ENCODE data around the gene SUSD6.

SUSD6 gene

DNA sequence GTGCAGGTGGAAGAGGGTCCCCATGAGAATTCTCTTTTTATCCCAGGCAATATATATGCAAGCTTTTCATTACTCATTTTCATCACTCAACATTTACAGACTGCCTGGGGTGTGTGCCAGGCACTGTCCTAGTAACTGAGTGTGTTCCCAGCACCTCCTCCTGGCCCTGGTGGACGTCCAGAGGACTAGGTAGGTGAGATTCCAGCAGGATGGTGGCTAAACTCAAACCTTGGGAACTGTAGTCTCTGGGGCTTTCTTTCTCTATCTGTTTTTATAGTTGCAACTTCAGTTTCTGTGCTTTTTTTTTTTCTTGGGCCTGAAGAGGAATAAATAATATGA lies 63.8 kb downstream of the SUSD6 start:
- no peak for DNase-seq

DNA sequence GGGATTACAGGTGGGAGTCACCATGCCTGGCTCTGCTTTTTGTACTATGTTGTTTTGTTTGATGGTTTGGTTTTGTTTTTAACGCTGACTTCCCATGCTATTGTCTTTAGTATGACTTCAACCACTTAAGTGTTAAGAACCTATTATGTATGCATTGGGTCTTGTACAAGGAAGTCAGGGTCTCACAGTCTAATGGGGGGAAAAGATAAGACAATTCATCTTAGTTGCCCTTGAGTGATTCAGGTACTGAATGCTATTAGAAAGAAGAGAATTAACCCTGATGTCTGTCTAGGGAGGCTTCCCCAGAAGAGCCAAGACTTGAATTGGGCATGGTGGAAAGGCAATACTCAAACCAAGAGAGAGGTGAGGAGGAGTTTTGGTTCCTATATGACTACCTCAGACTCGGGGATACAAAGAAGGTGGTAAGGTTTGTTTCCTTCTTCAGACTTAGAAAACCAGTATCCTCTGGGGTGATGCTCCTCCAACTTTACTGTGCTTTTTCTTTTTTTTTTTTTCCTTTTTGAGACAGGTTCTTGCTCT lies 64.6 kb downstream of the SUSD6 start:
- no peak for DNase-seq

DNA sequence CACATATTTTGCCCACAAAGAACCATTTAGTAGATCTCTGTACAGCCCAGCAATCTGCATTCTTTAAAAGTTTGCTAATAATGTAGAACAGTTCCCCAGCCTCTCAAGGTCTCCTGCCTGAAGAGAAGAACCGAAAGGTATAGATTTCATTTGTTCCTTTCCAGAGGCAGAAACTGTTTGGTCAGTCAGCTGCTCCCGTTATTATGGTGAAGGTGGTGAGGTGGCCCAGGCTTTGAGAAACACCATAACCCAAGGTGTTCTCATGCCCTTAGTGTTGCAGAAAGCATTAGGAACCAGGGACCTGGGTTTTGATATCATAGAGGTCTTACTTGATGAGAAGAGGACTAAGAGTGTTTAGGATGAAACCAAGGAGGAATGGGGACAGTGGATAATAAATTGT lies 65.3 kb downstream of the SUSD6 start:
- DNase-seq, result no peak

DNA sequence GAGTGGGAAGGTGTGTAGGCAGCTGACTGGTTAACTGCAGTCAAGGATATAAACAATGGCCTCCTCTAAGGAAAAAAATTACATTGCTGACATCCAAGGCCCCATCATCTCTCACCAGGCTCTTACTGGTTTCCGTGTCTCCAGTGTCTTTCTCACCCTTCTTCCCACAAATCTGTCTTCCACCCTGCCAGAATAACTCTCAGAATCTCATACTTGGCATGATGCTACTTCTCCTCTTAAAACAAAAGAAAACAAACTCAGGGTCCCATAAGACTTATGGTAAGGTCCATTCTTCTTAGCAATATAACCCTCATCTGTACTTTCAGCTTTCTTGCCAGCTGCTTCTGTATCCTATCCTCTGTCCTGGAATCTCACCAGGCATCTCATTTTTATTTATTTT lies 68.9 kb downstream of the SUSD6 start:
- DNase-seq, result no peak

DNA sequence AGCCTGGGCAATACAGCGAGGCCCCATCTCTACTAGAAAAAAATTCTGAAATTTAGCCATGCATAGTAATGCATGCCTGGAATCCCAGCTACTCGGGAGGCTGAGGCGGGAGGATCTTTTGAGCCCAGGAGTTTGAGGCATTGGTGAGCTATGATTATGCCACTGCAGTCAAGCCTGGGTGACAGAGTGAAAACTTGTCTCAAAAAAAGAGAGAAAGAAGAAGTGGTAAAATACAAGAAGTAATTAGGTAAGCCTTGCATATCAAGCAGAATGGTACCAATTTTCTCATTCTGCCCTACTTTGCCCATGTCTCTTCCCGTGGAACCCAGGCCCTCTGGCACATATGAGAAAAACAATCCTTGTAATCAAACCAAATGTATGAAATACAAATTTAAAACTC lies 70.7 kb downstream of the SUSD6 start:
- DNase-seq, result no peak

DNA sequence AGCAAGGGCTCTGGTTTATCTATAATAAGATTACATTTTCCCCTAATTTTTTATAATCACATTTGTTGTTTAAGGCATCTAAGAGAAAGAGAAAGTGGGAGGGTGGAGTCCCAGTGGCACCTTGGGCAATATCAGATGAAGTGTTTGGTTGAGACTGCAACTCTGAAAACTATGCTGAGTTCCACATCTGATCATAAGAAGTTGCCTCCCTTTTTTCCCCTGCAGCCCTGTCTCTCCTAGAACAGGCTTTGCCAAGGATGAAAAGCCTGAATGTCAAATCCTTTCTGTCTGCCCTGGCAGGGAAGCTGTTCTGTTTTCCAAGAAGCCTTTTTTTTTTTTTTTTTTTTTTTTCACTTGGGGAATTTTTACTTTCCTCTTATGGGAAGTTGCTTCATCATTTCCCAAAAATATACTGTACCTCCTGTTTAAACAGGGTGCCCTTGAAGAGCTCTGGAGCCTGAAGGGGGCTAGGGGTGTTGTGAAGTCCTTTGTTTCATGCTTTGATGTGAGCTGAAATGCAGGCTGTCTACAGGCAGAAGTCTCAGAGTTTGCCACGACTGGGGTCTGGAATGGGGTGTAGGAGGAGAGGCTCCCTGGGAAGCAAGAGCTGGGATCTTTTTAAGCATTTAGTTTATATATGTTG lies 71.3 kb downstream of the SUSD6 start:
- DNase-seq, result no peak

DNA sequence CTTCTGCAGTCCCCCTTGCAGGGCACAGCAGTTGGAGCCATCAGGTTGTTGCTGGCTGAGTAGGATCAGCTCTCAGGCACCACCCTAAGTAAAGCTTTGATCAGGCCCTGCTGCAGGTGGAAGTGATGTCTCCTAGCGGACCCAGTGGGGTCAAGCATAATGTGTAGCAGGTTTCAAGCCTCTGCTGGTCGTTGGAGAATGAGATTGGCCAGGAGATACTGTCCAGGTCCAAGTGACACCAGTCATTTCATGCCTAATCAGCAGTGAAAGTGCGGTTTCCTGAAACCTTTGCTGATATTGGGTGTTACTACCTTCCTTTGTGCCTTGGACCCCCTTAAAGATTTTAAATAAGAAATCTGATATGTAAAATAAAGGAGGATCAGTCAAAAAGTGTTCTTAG lies 72.6 kb downstream of the SUSD6 start:
- DNase-seq, result no peak

DNA sequence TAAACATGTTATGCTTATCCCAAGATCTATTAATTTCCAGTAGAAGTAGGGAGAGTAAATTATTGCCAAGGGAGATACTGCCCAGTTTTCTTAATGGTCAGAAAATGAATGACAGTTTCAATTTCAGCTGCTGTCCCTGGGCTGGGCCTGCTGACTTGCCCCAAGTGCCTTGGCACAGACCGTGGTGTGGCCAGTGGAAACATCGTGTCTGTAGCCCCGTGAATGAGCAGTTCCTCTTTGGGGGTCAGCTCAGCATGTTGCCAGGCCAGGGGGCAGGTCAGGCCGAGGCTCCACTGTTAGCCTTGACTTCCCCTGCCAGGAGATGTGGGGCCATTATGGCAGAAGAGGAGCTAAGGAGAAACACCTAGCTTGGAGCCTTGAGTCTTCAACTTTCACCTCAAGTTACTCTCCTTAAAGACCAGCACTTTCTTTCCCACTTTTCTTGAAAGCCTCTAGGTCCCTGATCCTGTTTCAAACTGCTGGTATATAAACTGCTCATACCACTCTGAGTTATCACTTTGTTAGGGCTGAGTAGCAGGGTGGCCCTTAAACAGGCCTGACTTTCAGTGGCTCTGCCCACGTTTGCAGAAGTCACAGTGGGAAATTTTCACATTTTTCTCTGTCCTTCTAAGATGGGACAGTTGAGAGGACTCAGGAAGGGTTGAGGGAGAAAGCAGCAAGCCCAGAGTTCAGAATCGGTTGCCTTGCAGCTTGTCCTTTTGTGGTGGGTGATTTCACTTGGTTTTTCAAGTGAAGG lies 73.2 kb downstream of the SUSD6 start:
- DNase-seq, result no peak

DNA sequence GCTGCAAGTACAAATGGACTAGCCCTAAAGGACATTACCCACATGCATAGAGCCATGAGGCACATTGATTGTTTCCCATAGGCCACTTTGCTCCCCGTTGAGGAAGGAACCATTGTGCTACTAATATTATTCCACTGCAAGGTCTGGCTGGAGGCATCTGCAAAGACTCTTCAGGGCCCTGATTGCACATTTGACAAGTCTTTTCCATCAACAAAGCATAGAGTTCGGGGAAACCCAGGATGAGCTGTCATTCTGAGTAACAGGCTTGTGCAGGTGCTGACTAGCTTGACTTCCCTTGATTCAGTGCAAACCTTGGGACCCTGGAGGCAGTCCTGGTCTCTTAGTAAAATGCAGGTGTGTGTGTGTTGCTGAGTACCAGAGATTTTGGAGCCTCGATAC lies 73.8 kb downstream of the SUSD6 start:
- no peak for DNase-seq

DNA sequence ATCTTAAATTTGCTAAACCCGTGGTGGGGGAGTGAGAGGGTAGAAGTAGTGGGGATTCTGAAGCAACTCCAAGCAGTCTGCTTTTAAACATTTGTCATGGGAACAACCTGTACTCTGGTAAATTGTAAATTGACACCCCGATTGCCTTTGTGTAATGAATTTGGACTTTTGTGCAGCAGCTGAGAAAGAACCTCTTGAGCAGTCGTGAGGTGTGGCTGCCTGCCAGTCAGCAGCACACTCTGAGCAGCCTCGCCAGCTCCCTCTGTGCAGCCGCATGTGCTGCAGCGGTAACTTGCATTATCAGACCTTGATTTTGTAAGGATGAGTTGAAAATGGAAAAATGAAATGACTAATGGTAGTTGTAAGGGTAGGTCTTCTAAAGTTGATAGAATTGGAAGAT lies 74.3 kb downstream of the SUSD6 start:
- peak in 1 of 2 donors; percentile 77 for DNase-seq

DNA sequence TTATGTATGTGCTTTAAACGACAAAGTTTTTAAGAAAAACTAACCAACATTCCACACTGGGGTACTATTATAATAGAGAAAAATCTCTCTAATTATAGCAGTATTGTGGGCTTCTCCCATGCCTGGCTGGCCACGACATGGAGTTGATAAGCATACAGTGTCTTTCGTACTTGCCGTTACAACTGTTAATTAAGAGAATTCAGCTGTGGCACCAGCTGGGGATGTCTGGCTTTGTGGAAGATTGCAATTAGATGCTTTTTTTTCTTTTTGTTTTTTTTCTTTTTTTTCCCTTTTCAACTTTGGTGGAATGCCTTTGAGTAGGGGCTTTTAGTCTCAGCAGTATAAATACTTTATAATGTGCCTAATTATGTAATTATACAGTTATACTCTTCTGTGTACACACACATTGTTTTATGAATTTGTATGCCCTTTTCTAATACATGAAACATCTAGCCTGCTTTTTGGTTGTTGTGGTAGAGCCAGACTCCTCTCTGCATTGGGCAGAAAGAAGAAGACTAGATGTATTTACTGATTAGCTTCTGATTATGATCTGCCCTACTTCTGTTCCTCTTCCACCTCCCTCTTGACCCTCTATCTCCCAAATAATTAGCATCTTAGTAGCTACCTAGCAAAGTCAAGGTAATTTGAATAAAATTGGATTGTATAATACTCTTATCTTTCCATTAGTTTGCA lies 76.4 kb downstream of the SUSD6 start:
- no peak for DNase-seq

DNA sequence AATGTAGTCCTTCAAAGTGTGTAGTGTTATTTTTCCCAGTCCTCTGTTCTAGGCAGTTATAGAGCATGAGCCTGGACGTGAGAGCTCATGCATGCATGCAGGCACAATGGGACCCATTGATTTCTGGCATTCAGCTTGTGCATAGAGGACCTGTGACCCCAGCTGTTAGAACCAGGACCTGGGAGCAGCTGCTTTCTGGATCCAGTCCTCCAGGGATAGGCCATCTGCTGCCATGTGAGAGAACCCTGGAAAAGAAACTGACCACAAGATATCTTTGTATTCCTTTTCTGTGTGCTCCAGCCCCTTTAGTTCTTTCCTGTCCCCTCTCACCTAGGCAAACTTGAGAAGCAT lies 76.9 kb downstream of the SUSD6 start:
- peak; percentile 64 to 71 for DNase-seq

DNA sequence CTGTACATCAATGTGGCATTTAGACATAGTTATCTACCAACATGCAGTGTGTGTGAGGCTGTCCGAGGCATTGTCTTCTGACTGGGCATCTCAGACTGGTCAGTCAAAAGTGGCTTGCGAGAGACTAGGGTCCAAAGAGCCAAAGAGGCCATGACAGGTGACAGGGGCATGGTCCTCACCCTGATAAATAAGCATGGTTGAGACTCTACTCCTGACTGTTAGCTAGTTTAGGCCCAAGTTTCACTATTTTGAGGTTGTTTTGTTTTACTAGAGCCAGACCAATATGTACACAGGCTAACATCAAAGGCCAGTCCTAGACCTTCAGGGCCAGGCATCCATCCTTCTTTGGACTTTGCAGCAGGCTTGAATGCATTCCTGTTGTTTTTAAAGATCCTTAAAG lies 78.6 kb downstream of the SUSD6 start:
- DNase-seq, result no peak

DNA sequence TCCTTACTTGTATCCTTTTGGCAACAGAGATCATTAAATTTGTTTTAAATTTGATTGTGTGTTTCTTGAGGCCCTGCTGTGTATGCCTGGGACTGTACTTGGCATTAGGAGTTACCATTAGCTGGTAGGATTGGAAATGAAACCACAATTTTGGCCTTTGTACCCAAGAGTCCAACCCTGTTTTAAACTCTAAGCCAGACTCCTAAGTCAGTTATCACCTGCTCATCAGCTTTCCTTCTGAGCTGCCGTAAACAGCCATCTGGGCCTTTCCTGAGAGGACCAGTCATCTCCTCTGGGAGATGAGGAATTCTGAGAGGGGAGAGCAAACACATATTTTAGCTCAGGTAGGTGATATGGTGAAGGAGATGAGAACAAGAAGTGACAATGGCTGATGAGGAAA lies 81.2 kb downstream of the SUSD6 start:
- no peak for DNase-seq

DNA sequence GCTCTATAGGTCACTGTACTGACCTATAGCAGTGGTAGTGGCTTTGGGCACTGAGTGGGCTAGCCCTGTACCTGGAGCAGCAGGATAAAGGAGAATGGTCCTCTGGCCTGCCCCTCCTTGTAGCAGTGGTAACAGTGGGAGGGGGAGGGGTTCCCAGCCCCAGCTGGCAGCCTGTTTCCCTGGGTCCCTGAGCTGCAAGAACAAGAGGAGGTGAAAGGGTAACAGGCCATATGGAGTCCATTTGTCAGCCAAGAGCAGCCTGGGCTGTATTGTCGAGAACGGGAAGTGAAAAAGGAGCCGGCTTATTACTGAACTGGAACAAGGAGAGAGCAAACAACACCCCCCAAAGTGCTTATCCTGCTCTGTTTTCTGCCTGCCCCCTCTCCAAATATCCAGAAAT lies 81.7 kb downstream of the SUSD6 start:
- DNase-seq, result no peak

DNA sequence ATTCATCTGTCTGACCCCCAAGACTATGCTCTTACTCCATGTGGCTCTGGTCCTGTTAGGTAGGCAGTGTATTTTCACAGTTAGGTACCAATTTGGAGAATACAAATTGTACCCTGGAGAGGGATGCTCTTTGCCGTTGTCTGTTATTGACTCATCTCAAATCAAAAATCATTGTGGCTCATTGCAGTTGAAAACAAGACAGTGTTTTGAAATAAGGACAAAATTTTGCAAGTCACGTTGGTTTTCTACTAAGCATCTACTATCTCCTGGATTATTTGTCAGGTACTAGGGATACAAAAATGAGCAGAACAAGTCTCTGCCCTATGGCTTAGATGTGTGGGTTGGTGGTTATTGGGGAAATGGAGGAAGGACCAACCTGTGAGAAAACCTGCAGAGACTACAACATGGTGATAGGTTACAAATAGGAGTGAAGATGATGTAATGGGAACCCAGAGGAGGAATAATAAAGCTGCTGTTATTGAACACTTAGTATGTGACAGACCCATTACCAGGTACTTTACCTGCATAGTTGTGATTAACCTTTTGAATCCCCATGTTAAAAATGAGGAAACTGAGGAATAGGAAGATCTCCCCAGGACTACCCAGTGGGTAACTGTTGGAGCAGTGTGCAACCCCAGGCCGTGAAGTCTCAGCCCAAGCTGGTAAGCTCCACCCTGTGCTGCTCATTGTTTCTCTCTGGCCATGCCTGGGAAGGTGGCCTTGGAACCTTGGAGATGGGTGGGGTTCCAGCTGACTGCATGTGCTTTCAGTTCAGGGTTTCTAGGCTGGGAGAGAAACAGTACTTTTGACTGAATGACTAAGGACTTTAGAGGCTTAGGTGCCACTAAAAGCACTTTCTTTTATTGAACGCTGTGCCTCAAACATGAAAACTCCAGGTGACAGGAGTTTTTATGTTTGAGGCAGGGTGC lies 82.7 kb downstream of the SUSD6 start:
- DNase-seq, result no peak

DNA sequence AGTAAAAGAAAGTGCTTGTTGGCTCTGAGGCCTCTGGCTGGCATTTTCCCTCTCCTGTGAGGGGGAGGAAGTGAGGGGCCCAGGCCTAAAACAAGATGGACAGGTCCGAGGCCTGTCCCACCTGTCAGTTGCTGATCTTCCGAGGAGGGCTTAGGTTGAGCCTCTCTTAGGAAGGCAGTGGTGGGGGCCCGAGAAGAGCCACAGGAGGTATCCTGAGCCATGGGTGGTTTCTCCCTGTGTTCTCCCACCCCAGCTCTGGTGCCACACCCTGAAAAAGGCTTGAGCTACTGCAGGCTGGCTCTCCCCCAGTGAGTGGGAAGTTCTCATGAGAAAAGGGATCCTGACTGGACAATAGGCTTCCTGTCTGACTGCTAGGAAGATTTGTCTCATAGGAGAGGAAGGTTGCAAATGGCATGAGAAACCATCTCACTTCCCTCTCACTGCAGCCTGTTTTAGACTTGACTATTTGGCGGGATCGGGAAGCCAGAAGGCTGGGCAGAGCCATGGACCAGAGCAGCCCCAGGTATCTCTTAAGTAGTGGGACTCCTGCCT lies 83.4 kb downstream of the SUSD6 start:
- DNase-seq, result no peak

DNA sequence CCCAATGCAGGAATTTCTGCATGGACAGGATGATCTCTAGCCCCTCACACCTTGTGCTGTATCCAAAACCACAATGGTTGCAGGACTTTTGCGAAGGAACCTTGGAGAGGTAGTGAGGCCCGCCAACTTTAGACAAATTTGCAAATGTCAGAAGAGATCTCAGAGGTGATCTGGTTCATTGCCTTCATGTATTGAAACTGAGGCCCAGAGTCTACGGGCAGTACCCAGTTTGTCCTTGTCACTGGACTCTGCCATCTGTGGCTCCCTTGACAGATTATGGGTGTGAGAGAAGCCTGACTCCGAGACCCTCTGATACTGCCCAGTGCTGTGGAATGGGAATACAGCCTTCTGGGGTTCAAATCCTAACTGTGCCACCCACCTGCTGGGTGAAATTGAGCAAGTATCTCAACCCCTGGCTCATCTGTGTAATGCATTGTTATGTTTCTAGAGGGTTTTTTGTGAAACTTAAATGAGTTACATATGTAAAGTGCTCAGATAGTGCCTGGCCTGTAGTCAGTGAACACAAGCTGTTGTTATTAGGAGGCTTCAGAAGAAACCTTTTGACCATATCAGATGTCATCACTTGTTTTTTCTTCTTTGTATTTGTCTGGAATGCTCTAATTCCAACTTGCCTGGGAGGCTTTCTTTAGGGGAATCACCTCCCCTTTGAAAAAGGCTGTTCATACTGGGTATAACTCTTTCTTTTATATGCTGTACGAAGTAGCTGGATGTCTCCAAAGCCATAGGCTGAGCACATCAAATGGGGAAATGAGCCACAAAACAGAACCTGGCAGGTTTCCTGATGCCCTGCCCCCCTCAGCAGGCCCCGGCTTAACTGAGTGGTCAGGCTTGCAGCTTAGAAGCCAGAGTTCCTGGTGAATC lies 84.2 kb downstream of the SUSD6 start:
- peak in 1 of 2 donors; percentile 21 for DNase-seq

DNA sequence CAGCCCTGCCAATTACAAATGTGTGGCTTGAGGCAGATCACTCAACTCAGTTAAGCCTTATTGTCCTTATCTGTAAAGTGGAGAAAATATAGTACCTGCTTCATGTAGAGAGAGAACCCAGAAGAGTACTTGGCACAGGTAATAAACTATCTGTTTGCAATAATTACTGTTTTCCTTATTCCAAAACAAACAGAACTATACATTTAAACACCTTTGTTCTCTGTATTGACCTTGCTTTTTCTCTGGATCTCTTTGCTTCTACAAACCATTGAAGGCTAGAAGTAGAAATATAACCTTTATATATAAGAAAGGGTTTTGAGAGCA lies 84.8 kb downstream of the SUSD6 start:
- no peak for DNase-seq

DNA sequence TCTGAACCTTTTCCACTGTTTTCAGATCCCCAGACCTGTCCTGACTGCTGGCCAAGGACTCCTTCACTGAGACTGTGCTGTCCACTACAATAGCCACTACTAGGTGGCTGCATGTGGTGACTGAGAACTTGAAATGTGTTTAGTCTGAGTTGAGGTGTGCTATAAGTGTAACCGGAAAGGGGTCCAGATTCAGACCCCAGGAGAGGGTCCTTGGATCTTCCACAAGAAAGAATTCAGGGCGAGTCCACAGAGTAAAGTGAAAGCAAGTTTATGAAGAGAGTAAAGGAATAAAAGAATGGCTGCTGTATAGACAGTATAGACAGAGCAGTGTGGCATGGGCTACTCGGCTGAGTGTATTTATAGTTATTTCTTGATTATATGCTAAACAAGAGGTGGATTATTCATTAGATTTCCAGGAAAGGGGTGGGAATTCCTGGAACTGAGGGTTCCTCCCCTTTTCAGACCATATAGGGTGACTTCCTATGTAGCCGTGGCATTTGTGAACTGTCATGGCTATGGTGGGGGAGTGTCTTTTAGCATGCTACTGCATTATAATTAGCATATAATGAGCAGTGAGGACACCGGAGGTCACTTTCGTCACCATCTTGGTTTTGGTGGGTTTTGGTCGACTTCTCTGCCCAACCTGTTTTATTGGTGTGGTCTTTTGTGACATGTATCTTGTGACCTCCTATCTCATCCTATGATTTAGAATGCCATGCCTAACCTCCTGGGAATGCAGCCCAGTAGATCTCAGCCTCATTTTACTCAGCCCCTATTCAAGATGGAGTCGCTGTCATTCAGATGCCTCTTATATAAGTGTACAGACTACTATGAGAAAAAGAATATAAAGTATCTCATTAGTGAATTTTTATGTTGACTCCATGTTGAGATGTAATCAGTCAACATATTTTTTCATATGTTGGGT lies 85.5 kb downstream of the SUSD6 start:
- DNase-seq, result no peak

DNA sequence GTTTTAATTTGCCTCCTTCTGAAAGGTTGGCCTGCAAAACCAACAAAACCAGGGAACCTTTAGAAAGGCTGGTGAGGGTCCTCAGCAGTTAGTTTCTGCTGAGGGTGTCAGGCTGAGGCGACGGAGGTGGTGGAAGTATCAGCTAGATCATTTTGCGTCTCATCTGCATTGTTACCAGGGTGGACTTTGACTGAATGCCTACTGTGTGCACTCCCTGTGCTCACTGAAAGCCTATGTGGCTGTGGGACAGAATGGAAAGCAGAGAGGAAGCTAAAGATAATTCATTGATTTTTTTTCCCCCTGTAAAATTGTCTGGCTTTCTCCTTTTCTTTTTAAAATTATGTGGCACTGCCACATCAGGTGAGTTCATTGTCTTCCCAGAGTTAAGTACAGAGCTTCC lies 87.2 kb downstream of the SUSD6 start:
- no peak for DNase-seq
